NT2/D1 (cell line): ENCODE measurements around the gene TENM4.

Experiments used
- DNase-seq: peaks from one replicate; pipeline ENCODE4 v3.0.0-alpha.2; 2011; ENCODE audit warnings: low read depth, low spot score
- H3K27me3 ChIP-seq: 2 replicates; pipeline ENCODE4 v1.6.0; 2011; ENCODE audit warnings: mild to moderate bottlenecking; ENCODE audit not compliant: insufficient read length, insufficient read depth
- H3K36me3 ChIP-seq: 2 replicates; pipeline ENCODE4 v1.6.1; 2011; ENCODE audit warnings: mild to moderate bottlenecking, low read length, mixed read lengths; ENCODE audit not compliant: insufficient read depth, insufficient read length
- H3K4me1 ChIP-seq: 2 replicates; pipeline ENCODE4 v1.5.1; 2011; ENCODE audit not compliant: insufficient read depth, insufficient read length
- H3K4me3 ChIP-seq: 2 replicates; pipeline ENCODE4 v1.5.1; 2011; ENCODE audit warnings: low read depth; ENCODE audit not compliant: insufficient read length
- H3K9ac ChIP-seq: 2 replicates; pipeline ENCODE4 v1.6.0; 2011; ENCODE audit warnings: low read depth; ENCODE audit not compliant: insufficient read length
- H3K9me3 ChIP-seq: 2 replicates; pipeline ENCODE4 v1.5.1; 2011; ENCODE audit warnings: mild to moderate bottlenecking, low read length; ENCODE audit not compliant: insufficient read depth
- SUZ12 ChIP-seq: IDR thresholded peaks from 2 replicates; pipeline ENCODE4 v1.6.1; 2011; ENCODE audit not compliant: insufficient read length, insufficient read depth; ENCODE audit errors: extremely low read depth
- YY1 ChIP-seq: IDR thresholded peaks from 2 replicates; pipeline ENCODE4 v1.6.1; 2011; ENCODE audit not compliant: insufficient read length, insufficient read depth
- ZNF274 ChIP-seq: IDR thresholded peaks from 2 replicates; pipeline ENCODE4 v1.6.1; 2011; ENCODE audit warnings: mild to moderate bottlenecking, low read depth, low read length

The TENM4 gene

DNA sequence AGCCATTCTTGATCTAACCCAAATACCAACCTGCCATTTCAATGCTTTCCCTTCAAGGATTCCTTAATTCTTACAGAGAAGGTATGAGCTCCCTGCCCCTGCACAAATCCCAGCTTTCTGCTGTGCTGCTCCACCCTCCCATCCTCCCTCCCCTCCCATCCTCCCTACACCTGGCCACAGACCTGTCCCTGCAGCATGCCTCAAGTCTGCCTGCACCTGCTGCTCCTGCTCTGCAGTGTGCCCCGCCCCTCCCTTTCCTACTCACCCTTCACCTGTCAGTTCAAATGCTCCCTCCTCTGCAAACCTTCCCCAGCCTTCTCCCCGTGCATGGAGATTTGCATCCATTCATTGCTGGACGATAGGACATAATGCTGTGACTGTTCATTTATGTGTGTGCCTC is 726.3 kb downstream of the TENM4 start:
- no peaks in the 10 kb centered on the region for H3K36me3 ChIP-seq
- DNase-seq = no peak

DNA sequence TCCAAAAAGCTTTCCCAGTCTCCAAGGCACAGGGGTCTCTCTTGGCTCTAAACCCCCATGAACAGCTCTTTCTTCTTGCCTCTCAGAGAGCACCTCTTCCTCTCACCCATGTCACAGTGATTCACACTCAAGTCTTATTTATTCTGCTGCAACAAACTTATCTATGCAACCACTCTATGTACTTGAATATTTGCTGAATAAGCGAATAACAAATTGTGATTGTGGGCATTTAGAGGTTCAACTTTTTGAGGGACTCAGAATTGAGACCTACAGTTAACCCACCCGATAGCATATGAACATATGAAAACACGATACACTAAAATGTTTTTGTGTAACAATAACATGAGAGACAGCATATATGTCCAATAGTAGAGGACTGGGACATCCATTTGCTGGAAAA is 729.1 kb downstream of the TENM4 start:
- no peak for DNase-seq
- Histone ChIP-seq H3K9ac (no peak overlapping the region), H3K4me1 (peaks cover 2% of the 10 kb centered on the region), H3K36me3 (no peaks in the 10 kb centered on the region), H3K9me3 (no peaks in the 10 kb centered on the region), H3K27me3 (no peaks in the 10 kb centered on the region), H3K4me3 (no peak overlapping the region)
- no peak for TF ChIP-seq SUZ12
- TF ChIP-seq YY1 = no peak
- TF ChIP-seq ZNF274 = no peak

More for the DNA sequence above, 726.3 kb downstream of the TENM4 start:
- Histone ChIP-seq H3K27me3 (no peaks in the 10 kb centered on the region), H3K9me3 (no peaks in the 10 kb centered on the region), H3K9ac (no peak overlapping the region), H3K4me3 (no peak overlapping the region), H3K4me1 (peaks cover 2% of the 10 kb centered on the region)
- TF ChIP-seq ZNF274 (no peak), SUZ12 (no peak), YY1 (no peak)

DNA sequence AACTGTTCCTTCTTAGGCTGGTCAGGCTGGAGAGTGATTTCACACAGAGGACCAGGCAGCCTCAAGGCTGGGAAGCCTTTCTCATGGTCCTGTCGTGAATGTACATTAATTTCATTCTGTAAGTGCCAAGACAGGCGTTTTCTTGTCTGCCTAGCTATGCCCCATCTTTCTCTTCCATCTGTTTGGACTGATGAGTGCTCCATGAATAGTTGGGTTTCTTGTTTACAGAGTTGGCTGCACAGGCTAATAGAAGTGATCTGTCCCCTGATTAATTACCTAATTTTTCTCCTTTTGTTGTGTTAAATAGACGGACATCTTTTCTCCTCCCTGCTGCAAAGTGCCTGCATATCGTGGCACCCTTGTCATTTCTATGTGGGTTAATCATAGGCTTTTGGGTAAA is 730.4 kb downstream of the TENM4 start:
- peaks cover under 1% of the 10 kb centered on the region for H3K4me1 ChIP-seq
- H3K9ac ChIP-seq = no peak overlapping the region
- TF ChIP-seq SUZ12 (no peak), ZNF274 (no peak), YY1 (no peak)
- no peaks in the 10 kb centered on the region for H3K36me3 ChIP-seq
- no peaks in the 10 kb centered on the region for H3K27me3 ChIP-seq
- no peak for DNase-seq
- no peaks in the 10 kb centered on the region for H3K9me3 ChIP-seq
- H3K4me3 ChIP-seq = no peak overlapping the region

DNA sequence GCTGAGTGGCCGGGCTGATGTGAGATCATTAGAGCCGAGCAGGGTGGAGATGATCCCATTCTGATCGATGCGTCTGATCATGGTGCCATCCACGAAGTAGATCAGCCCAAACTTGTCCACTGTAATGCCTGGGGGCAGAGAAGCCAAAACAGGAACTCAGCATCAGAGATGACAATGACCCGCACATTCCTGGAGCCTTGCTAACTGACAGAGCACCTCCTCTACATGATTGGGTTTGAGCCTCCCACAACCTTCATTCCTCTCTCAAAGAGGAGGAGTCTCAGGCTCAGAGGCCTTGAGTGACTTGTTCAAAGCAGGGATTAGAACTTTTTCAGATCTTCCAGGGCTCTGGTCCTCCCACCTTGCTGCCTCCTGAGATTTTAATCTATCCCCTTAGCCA is 732.4 kb downstream of the TENM4 start:
- Histone ChIP-seq H3K36me3 (no peaks in the 10 kb centered on the region), H3K4me3 (no peak overlapping the region), H3K9ac (no peak overlapping the region), H3K9me3 (no peaks in the 10 kb centered on the region), H3K4me1 (no peaks in the 10 kb centered on the region), H3K27me3 (no peaks in the 10 kb centered on the region)
- TF ChIP-seq SUZ12 = no peak
- TF ChIP-seq YY1 = no peak
- TF ChIP-seq ZNF274 = no peak
- DNase-seq = peak; percentile 47

DNA sequence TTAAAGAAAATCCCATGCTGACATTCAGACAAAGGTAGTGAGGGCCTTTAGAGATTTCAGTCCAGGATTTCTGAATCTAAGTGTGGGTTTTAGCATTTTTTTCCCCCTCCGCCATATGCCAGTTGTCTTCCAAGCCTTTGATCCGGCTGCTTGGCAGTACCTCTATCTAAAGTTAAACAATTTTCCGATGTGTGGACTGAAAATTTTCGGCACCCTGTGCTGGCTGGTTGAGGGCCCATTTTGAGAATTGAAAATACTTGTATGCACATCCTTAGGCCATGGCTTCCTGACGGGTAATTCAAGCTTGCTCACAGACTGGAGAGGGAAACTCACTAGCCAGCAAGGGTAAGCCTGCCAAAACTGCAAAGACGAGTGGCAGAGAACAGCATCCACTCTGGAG is 734.3 kb downstream of the TENM4 start:
- no peak for DNase-seq
- Histone ChIP-seq H3K4me1 (no peaks in the 10 kb centered on the region), H3K9me3 (no peaks in the 10 kb centered on the region), H3K27me3 (no peaks in the 10 kb centered on the region), H3K4me3 (no peak overlapping the region), H3K9ac (no peak overlapping the region), H3K36me3 (no peaks in the 10 kb centered on the region)
- TF ChIP-seq ZNF274 (no peak), YY1 (no peak), SUZ12 (no peak)

DNA sequence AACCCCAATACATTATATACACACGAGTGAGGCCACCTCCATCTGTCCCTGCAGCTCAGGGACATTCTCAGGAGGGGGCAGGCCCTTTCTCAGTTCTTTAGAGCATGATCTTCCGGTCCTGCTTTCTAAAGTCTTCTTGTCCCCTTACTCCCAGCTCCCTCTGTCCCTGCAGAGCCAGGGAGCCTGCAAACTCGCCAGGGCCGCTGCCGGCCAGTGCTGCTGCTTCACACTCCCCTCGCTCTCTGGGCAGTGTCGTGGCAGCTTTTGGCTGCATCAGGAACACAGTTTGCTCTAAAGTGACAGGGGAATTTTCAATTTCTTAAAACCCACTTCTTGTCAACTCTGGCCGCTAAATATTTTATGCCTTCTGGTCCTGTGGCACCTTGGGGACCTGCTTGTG is 736.0 kb downstream of the TENM4 start:
- DNase-seq = no peak
- no peak overlapping the region for H3K9ac ChIP-seq
- no peaks in the 10 kb centered on the region for H3K9me3 ChIP-seq
- H3K36me3 ChIP-seq = peaks cover 2% of the 10 kb centered on the region
- TF ChIP-seq SUZ12 = no peak
- TF ChIP-seq ZNF274 = no peak
- no peak for TF ChIP-seq YY1
- H3K4me1 ChIP-seq = no peaks in the 10 kb centered on the region
- no peak overlapping the region for H3K4me3 ChIP-seq
- H3K27me3 ChIP-seq = no peaks in the 10 kb centered on the region

DNA sequence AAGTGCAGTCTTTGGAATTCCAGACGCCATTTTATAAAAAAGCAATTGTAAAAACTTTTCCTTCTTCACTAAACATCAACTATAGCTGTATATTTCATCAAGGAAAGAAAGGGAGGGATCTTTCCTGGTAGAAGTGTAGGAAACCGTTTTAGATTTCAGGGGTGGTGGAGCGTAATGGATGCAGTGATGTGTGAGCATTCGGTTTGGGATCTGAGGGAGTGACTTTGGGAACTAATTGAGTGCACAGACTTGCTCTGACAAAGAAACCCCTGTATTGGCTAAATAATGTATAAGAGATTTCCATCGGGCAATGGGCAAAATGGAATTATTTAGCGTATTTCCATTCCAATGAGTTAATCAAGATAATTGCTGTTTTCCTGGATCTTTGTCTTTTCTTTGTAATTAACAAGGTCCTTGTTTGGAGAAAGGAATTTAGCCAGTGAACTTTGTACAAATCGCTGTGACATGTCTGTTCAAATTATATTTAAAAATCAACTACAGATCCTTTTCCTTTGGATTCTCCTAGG is 741.2 kb downstream of the TENM4 start:
- no peaks in the 10 kb centered on the region for H3K27me3 ChIP-seq
- H3K36me3 ChIP-seq = peaks cover 2% of the 10 kb centered on the region
- H3K9ac ChIP-seq = no peak overlapping the region
- no peaks in the 10 kb centered on the region for H3K9me3 ChIP-seq
- DNase-seq = no peak
- no peak overlapping the region for H3K4me3 ChIP-seq
- H3K4me1 ChIP-seq = no peaks in the 10 kb centered on the region
- TF ChIP-seq SUZ12 (no peak), YY1 (no peak), ZNF274 (no peak)

DNA sequence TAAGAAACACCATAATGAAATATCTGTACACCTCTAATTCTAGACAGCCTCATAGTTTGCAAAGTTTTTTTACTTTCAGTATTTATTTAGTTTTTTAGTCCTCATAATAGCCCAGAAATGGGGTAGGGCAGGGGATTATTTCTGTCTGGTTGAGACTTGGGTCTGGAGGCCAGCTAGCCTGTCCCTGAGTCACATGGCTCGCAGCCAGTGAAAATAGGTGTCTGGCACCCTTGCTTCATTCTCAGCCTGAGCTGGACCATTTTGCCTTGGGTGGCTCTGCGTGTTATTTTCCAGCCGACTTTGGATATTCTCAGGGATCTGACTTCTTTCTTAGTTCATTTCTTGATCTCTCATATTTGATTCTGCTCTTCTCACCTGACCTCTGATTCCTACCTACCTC is 742.2 kb downstream of the TENM4 start:
- Histone ChIP-seq H3K9me3 (no peaks in the 10 kb centered on the region), H3K4me3 (no peak overlapping the region), H3K36me3 (peaks cover 2% of the 10 kb centered on the region), H3K9ac (no peak overlapping the region), H3K27me3 (no peaks in the 10 kb centered on the region), H3K4me1 (no peaks in the 10 kb centered on the region)
- no peak for DNase-seq
- TF ChIP-seq ZNF274 (no peak), SUZ12 (no peak), YY1 (no peak)
